ENCODE data around the gene ATF5.

ATF5 gene

DNA sequence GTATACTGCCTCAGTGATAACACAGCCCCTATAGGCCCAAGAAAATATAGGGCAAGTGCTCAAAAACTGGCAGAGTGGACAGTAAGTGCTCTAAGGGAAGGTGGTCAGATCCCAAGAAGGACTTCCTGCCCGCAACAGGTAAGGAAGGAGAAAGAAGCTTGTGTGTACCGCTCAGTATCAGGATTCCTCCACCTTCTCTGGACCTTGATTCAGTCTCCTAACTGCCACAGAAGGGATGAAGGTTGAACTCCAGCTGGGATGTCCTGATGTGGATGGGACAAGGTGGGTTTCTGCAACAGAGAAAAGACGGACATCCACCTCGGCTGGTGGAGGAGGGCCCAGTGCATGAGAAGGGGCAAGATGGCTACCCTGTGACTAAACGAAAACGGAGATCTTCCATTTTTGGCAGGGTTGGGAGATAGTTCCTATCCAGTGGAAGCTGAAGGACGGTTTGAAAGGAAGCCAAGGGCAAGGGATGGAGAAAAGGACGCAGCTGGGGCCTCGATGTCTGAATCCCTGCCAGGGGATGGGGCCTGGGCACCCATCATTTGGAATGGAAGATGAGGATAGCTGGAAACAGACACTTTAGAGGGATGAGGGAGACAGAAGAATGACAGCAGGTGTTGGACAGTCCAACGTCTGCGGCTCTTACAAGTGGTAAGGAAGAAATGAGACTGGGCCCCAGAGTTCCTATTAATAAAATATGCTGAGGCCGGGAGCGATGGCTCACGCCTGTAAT lies 1.3 kb upstream of the ATF5 start:
- H3K27me3 ChIP-seq (ENCODE audit: control insufficient read depth, insufficient read depth, low read length): no peaks in the 10 kb centered on the region
- peaks cover 42% of the 10 kb centered on the region for H3K36me3 ChIP-seq (ENCODE audit: insufficient read depth, low read length)
- H3K9me3 ChIP-seq (replicated peaks; ENCODE audit: low read length): no peaks in the 10 kb centered on the region
- peaks cover 32% of the 10 kb centered on the region for H3K4me1 ChIP-seq (ENCODE audit: control insufficient read depth, insufficient read depth, low read length)
- H3K9ac ChIP-seq (ENCODE audit: low read depth, low read length): peak overlapping the region; percentile 36
- H3K4me3 ChIP-seq (ENCODE audit: low read length): peak overlapping the region; percentile 83
- peak overlapping the region; percentile 86 for H3K4me2 ChIP-seq (ENCODE audit: low read length)

DNA sequence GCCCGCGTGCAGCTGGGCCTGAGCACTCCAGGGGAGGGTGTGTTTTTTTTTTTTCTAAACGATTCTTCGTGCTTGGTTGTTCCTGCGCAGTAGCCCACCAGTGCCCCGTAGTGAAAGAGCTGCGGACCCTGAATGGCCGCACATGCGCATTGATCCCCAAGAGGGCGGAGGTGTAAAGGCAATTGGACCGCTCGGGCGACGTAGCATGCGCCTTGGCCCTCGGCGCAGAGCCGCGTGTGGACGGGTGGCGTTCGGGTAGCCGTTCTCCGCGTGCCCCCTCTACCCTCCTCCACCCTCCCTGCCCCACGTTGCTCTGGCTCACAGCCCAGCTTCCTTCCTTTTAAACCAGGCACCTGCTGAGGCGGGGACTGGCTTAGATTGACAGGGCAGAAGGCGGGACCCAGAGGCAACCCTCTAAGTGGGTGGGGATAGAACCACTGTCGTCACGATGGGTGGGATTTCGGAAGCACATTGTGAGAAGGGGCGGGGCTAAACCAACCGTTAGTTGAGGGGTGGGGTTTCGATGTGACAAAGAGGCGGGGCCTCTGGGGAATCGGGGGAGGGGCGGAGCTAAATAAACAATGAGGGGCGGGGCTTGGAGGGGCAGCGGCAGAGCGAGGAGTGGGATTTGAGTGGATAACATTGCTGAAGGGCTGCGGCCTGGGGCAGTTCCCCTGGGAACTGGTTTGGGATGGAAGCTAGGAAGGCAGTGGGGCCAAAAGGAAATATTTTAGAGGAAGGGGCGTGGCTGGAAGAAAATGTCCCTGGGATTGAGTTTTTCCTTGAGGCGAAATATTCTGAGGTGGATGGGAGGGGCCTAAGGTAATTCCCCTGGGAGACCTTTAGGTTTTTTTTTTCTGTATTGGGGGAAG lies 842 bp downstream of the ATF5 start:
- peak overlapping the region; percentile 98 for H3K9ac ChIP-seq (ENCODE audit: low read depth, low read length)

GRCh38 chr19:49930483-49931011 lies 1.5 kb downstream of the ATF5 start:
- Histone ChIP-seq H3K4me1 (ENCODE audit: control insufficient read depth, insufficient read depth, low read length) (peaks cover 10% of the 10 kb centered on the region), H3K9me3 (replicated peaks; ENCODE audit: low read length) (no peaks in the 10 kb centered on the region), H3K4me2 (ENCODE audit: low read length) (peak overlapping the region; percentile 86), H3K36me3 (ENCODE audit: insufficient read depth, low read length) (peaks cover 30% of the 10 kb centered on the region), H3K4me3 (ENCODE audit: low read length) (peak overlapping the region; percentile 64), H3K27me3 (ENCODE audit: control insufficient read depth, insufficient read depth, low read length) (no peaks in the 10 kb centered on the region), H3K9ac (ENCODE audit: low read depth, low read length) (no peak overlapping the region)

More for the DNA sequence above, 842 bp downstream of the ATF5 start:
- H3K4me1 ChIP-seq (ENCODE audit: control insufficient read depth, insufficient read depth, low read length): peaks cover 15% of the 10 kb centered on the region
- peak overlapping the region; percentile 83 for H3K4me3 ChIP-seq (ENCODE audit: low read length)
- no peaks in the 10 kb centered on the region for H3K27me3 ChIP-seq (ENCODE audit: control insufficient read depth, insufficient read depth, low read length)
- peak overlapping the region; percentile 86 for H3K4me2 ChIP-seq (ENCODE audit: low read length)
- no peaks in the 10 kb centered on the region for H3K9me3 ChIP-seq (replicated peaks; ENCODE audit: low read length)
- H3K36me3 ChIP-seq (ENCODE audit: insufficient read depth, low read length): peaks cover 32% of the 10 kb centered on the region

- Histone ChIP-seq H3K4me1 (ENCODE audit: control insufficient read depth, insufficient read depth, low read length) (peaks cover 10% of the 10 kb centered on the region), H3K4me3 (ENCODE audit: low read length) (no peak overlapping the region), H3K27me3 (ENCODE audit: control insufficient read depth, insufficient read depth, low read length) (no peaks in the 10 kb centered on the region), H3K4me2 (ENCODE audit: low read length) (no peak overlapping the region), H3K9me3 (replicated peaks; ENCODE audit: low read length) (no peaks in the 10 kb centered on the region), H3K36me3 (ENCODE audit: insufficient read depth, low read length) (peaks cover 28% of the 10 kb centered on the region), H3K9ac (ENCODE audit: low read depth, low read length) (no peak overlapping the region)
Observed at GRCh38 chr19:49931293-49932040, 2.5 kb downstream of the ATF5 start.

GRCh38 chr19:49932041-49932451 lies 3.0 kb downstream of the ATF5 start:
- H3K27me3 ChIP-seq (ENCODE audit: control insufficient read depth, insufficient read depth, low read length): no peaks in the 10 kb centered on the region
- H3K36me3 ChIP-seq (ENCODE audit: insufficient read depth, low read length): peaks cover 25% of the 10 kb centered on the region
- H3K4me1 ChIP-seq (ENCODE audit: control insufficient read depth, insufficient read depth, low read length): peaks cover 10% of the 10 kb centered on the region
- H3K9me3 ChIP-seq (replicated peaks; ENCODE audit: low read length): no peaks in the 10 kb centered on the region
- H3K4me3 ChIP-seq (ENCODE audit: low read length): no peak overlapping the region
- no peak overlapping the region for H3K4me2 ChIP-seq (ENCODE audit: low read length)
- no peak overlapping the region for H3K9ac ChIP-seq (ENCODE audit: low read depth, low read length)

DNA sequence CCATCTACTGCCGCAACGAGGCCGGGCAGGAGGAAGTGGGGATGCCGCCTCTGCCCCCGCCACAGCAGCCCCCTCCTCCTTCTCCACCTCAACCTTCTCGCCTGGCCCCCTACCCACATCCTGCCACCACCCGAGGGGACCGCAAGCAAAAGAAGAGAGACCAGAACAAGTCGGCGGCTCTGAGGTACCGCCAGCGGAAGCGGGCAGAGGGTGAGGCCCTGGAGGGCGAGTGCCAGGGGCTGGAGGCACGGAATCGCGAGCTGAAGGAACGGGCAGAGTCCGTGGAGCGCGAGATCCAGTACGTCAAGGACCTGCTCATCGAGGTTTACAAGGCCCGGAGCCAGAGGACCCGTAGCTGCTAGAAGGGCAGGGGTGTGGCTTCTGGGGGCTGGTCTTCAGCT lies 3.7 kb downstream of the ATF5 start:
- peaks cover 18% of the 10 kb centered on the region for H3K36me3 ChIP-seq (ENCODE audit: insufficient read depth, low read length)
- H3K27me3 ChIP-seq (ENCODE audit: control insufficient read depth, insufficient read depth, low read length): no peaks in the 10 kb centered on the region
- no peak overlapping the region for H3K9ac ChIP-seq (ENCODE audit: low read depth, low read length)
- no peaks in the 10 kb centered on the region for H3K9me3 ChIP-seq (replicated peaks; ENCODE audit: low read length)
- no peak overlapping the region for H3K4me3 ChIP-seq (ENCODE audit: low read length)
- peaks cover 3% of the 10 kb centered on the region for H3K4me1 ChIP-seq (ENCODE audit: control insufficient read depth, insufficient read depth, low read length)
- no peak overlapping the region for H3K4me2 ChIP-seq (ENCODE audit: low read length)

- Histone ChIP-seq H3K4me1 (ENCODE audit: control insufficient read depth, insufficient read depth, low read length) (peaks cover 3% of the 10 kb centered on the region), H3K27me3 (ENCODE audit: control insufficient read depth, insufficient read depth, low read length) (no peaks in the 10 kb centered on the region), H3K4me3 (ENCODE audit: low read length) (no peak overlapping the region), H3K9ac (ENCODE audit: low read depth, low read length) (no peak overlapping the region), H3K36me3 (ENCODE audit: insufficient read depth, low read length) (peaks cover 17% of the 10 kb centered on the region), H3K4me2 (ENCODE audit: low read length) (no peak overlapping the region), H3K9me3 (replicated peaks; ENCODE audit: low read length) (no peaks in the 10 kb centered on the region)
Observed at GRCh38 chr19:49933643-49934042, 4.6 kb downstream of the ATF5 start.

DNA sequence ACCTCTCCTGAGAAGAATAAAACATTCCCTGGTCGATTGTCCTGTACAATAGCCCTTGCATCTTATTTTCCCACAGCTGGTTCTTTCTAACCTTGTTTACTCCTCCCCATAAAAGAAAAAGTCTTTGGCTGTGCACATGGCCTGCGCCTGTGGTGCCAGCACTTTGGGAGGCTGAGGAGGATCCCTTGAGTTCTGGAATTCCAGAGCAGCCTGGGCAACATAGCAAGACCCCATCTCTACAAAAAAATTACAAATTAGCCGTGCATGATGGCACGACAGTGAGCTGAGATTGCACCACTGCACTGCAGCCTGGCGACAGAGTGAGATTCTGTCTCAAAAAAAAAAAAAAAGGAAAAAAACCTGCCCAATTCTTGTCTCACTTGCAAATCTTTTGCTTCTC lies 7.5 kb downstream of the ATF5 start:
- Histone ChIP-seq H3K27me3 (ENCODE audit: control insufficient read depth, insufficient read depth, low read length) (peaks cover 9% of the 10 kb centered on the region), H3K4me3 (ENCODE audit: low read length) (no peak overlapping the region), H3K36me3 (ENCODE audit: insufficient read depth, low read length) (peaks cover 10% of the 10 kb centered on the region), H3K4me2 (ENCODE audit: low read length) (no peak overlapping the region), H3K9me3 (replicated peaks; ENCODE audit: low read length) (no peaks in the 10 kb centered on the region), H3K9ac (ENCODE audit: low read depth, low read length) (no peak overlapping the region), H3K4me1 (ENCODE audit: control insufficient read depth, insufficient read depth, low read length) (peaks cover 3% of the 10 kb centered on the region)

- H3K4me2 ChIP-seq (ENCODE audit: low read length): peak overlapping the region; percentile 84
- H3K4me1 ChIP-seq (ENCODE audit: control insufficient read depth, insufficient read depth, low read length): peaks cover 3% of the 10 kb centered on the region
- no peak overlapping the region for H3K9ac ChIP-seq (ENCODE audit: low read depth, low read length)
- H3K36me3 ChIP-seq (ENCODE audit: insufficient read depth, low read length): peaks cover 7% of the 10 kb centered on the region
- H3K4me3 ChIP-seq (ENCODE audit: low read length): peak overlapping the region; percentile 63
- peaks cover 9% of the 10 kb centered on the region for H3K27me3 ChIP-seq (ENCODE audit: control insufficient read depth, insufficient read depth, low read length)
- H3K9me3 ChIP-seq (replicated peaks; ENCODE audit: low read length): no peaks in the 10 kb centered on the region
Observed at GRCh38 chr19:49937750-49938381, 8.9 kb downstream of the ATF5 start.

- H3K36me3 ChIP-seq (ENCODE audit: insufficient read depth, low read length): no peaks in the 10 kb centered on the region
- H3K4me3 ChIP-seq (ENCODE audit: low read length): no peak overlapping the region
- H3K9me3 ChIP-seq (replicated peaks; ENCODE audit: low read length): no peaks in the 10 kb centered on the region
- no peak overlapping the region for H3K4me2 ChIP-seq (ENCODE audit: low read length)
- H3K4me1 ChIP-seq (ENCODE audit: control insufficient read depth, insufficient read depth, low read length): peaks cover 3% of the 10 kb centered on the region
- H3K27me3 ChIP-seq (ENCODE audit: control insufficient read depth, insufficient read depth, low read length): peaks cover 11% of the 10 kb centered on the region
- H3K9ac ChIP-seq (ENCODE audit: low read depth, low read length): no peak overlapping the region
Observed at GRCh38 chr19:49938662-49939061, 9.7 kb downstream of the ATF5 start.
